Measurements from ENCODE around the gene ATP8A2. TPM values are rescaled to one million over a fixed set of nuclear protein-coding genes. Genes with fewer than 3 reads are reported as not detected.

Gene ATP8A2
- total RNA-seq, 1 donor from 2014 or later, result 1.9 TPM

- ATAC-seq (no peak), DNase-seq (no peak)
- no peak overlapping the region for H3K27ac ChIP-seq
- H3K27me3 ChIP-seq, result no peaks in the 10 kb centered on the region
- H3K9me3 ChIP-seq, result no peaks in the 10 kb centered on the region
- H3K4me3 ChIP-seq, result no peak overlapping the region
- H3K4me1 ChIP-seq, result no peaks in the 10 kb centered on the region
- intact Hi-C loops (cut with DNase I), result no loop called here
- TF ChIP-seq CTCF (IDR thresholded peaks at IDR 0.05), result no peak
- no peaks in the 10 kb centered on the region for H3K36me3 ChIP-seq
Measured at GRCh38 chr13:25423831-25424230, 52.1 kb downstream of the ATP8A2 start.

- Histone ChIP-seq H3K27ac (no peak overlapping the region), H3K9me3 (no peaks in the 10 kb centered on the region), H3K4me1 (no peaks in the 10 kb centered on the region), H3K36me3 (no peaks in the 10 kb centered on the region), H3K27me3 (no peaks in the 10 kb centered on the region), H3K4me3 (no peak overlapping the region)
- no peak for ATAC-seq
- intact Hi-C loops (cut with DNase I), result no loop called here
- TF ChIP-seq CTCF (IDR thresholded peaks at IDR 0.05), result no peak
- DNase-seq, result no peak
Measured at GRCh38 chr13:25429466-25429865, 57.7 kb downstream of the ATP8A2 start.

- TF ChIP-seq CTCF (IDR thresholded peaks at IDR 0.05), result no peak
- DNase-seq (no peak), ATAC-seq (no peak)
- intact Hi-C loops (cut with DNase I), result no loop called here
- Histone ChIP-seq H3K27me3 (no peaks in the 10 kb centered on the region), H3K4me3 (no peak overlapping the region), H3K9me3 (no peaks in the 10 kb centered on the region), H3K36me3 (no peaks in the 10 kb centered on the region), H3K27ac (no peak overlapping the region), H3K4me1 (no peaks in the 10 kb centered on the region)
Measured at GRCh38 chr13:25432691-25433090, 60.9 kb downstream of the ATP8A2 start.

GRCh38 chr13:25440061-25440460, 68.3 kb downstream of the ATP8A2 start:
- TF ChIP-seq CTCF (IDR thresholded peaks at IDR 0.05), result no peak
- Histone ChIP-seq H3K27ac (no peak overlapping the region), H3K4me3 (no peak overlapping the region), H3K27me3 (no peaks in the 10 kb centered on the region), H3K4me1 (no peaks in the 10 kb centered on the region), H3K9me3 (no peaks in the 10 kb centered on the region), H3K36me3 (no peaks in the 10 kb centered on the region)
- intact Hi-C loops (cut with DNase I), result no loop called here
- ATAC-seq (no peak), DNase-seq (no peak)

- DNase-seq (no peak), ATAC-seq (no peak)
- no peaks in the 10 kb centered on the region for H3K4me1 ChIP-seq
- no peak for TF ChIP-seq CTCF (IDR thresholded peaks at IDR 0.05)
- H3K36me3 ChIP-seq, result no peaks in the 10 kb centered on the region
- intact Hi-C loops (cut with DNase I), result no loop called here
- H3K4me3 ChIP-seq, result no peak overlapping the region
- H3K27ac ChIP-seq, result no peak overlapping the region
- no peaks in the 10 kb centered on the region for H3K9me3 ChIP-seq
- no peaks in the 10 kb centered on the region for H3K27me3 ChIP-seq
Measured at GRCh38 chr13:25446261-25446660, 74.5 kb downstream of the ATP8A2 start.

GRCh38 chr13:25447396-25447795, 75.6 kb downstream of the ATP8A2 start:
- Histone ChIP-seq H3K27me3 (no peaks in the 10 kb centered on the region), H3K9me3 (no peaks in the 10 kb centered on the region), H3K36me3 (no peaks in the 10 kb centered on the region), H3K4me1 (no peaks in the 10 kb centered on the region), H3K27ac (no peak overlapping the region), H3K4me3 (no peak overlapping the region)
- ATAC-seq (no peak), DNase-seq (no peak)
- intact Hi-C loops (cut with DNase I), result no loop called here
- no peak for TF ChIP-seq CTCF (IDR thresholded peaks at IDR 0.05)

All from upper lobe of right lung (tissue), 1 donor.